ENCODE data around the gene CLEC3B.

- TF ChIP-seq, protein P1, sequence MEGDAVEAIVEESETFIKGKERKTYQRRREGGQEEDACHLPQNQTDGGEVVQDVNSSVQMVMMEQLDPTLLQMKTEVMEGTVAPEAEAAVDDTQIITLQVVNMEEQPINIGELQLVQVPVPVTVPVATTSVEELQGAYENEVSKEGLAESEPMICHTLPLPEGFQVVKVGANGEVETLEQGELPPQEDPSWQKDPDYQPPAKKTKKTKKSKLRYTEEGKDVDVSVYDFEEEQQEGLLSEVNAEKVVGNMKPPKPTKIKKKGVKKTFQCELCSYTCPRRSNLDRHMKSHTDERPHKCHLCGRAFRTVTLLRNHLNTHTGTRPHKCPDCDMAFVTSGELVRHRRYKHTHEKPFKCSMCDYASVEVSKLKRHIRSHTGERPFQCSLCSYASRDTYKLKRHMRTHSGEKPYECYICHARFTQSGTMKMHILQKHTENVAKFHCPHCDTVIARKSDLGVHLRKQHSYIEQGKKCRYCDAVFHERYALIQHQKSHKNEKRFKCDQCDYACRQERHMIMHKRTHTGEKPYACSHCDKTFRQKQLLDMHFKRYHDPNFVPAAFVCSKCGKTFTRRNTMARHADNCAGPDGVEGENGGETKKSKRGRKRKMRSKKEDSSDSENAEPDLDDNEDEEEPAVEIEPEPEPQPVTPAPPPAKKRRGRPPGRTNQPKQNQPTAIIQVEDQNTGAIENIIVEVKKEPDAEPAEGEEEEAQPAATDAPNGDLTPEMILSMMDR (IDR thresholded peaks at IDR 0.05): no peak
- TF ChIP-seq POLR2AphosphoS5 (IDR thresholded peaks at IDR 0.05): no peak
These were observed 26.3 kb upstream of the CLEC3B start for GRCh38 chr3:44999782-45000181.
